Central memory CD8-positive, alpha-beta T cell (primary cell): ENCODE measurements around the gene HDAC1.
A peak's percentile ranks its signal among the peaks of the same experiment; 100 is the strongest.
"Not testable (repeated sequence)": the region's sequence is repeated elsewhere in the genome, so short reads cannot be mapped to it uniquely, and the experiment has no call there.

ENCODE experiments used
- ATAC-seq: fragments of 150-1000 bp; cut with Tn5 transposase; replicated peaks from 2 replicates; pipeline ENCODE4 v1.10.0; 2022; ENCODE audit warnings: mild to moderate bottlenecking, moderate FRiP score, moderate number of reproducible peaks; ENCODE audit not compliant: poor library complexity, severe bottlenecking; ENCODE audit errors: extremely low read depth
- DNase-seq, 2 donors: peaks; one replicate each; pipeline ENCODE4 v3.0.0; 2021; ENCODE audit warnings: low spot score in 2 of 2
- H3K27ac Mint-ChIP-seq: one replicate; pipeline ENCODE4 v1.8.0; 2022; ENCODE audit warnings: low read depth, mild to moderate bottlenecking, moderate library complexity, mixed read lengths
- H3K27me3 Mint-ChIP-seq: one replicate; pipeline ENCODE4 v1.8.0; 2022; ENCODE audit warnings: mixed read lengths
- H3K36me3 Mint-ChIP-seq: one replicate; pipeline ENCODE4 v1.8.0; 2022; ENCODE audit warnings: mild to moderate bottlenecking, moderate library complexity, mixed read lengths; ENCODE audit not compliant: insufficient read depth
- H3K4me1 Mint-ChIP-seq: one replicate; pipeline ENCODE4 v1.8.0; 2022; ENCODE audit warnings: mixed read lengths
- H3K4me3 Mint-ChIP-seq: one replicate; pipeline ENCODE4 v1.8.0; 2022; ENCODE audit warnings: mild to moderate bottlenecking, moderate library complexity, mixed read lengths
- H3K9me3 Mint-ChIP-seq: one replicate; pipeline ENCODE4 v1.8.0; 2022; ENCODE audit warnings: mixed read lengths

Gene HDAC1

DNA sequence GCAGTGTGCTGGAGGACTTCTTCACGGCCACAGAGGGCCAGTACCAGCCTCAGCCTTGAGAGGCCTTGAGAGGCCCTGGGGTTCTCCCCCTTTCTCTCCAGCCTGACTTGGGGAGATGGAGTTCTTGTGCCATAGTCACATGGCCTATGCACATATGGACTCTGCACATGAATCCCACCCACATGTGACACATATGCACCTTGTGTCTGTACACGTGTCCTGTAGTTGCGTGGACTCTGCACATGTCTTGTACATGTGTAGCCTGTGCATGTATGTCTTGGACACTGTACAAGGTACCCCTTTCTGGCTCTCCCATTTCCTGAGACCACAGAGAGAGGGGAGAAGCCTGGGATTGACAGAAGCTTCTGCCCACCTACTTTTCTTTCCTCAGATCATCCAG lies 6.2 kb upstream of the HDAC1 start:
- peaks cover 55% of the 10 kb centered on the region for H3K36me3 Mint-ChIP-seq
- no peaks in the 10 kb centered on the region for H3K4me1 Mint-ChIP-seq
- no peak overlapping the region for H3K4me3 Mint-ChIP-seq
- DNase-seq (no peak), ATAC-seq (no peak)
- H3K9me3 Mint-ChIP-seq: no peaks in the 10 kb centered on the region
- H3K27ac Mint-ChIP-seq: no peak overlapping the region
- H3K27me3 Mint-ChIP-seq: no peaks in the 10 kb centered on the region

GRCh38 chr1:32286763-32287162 lies 5.1 kb upstream of the HDAC1 start:
- Mint-ChIP-seq H3K4me1 (peaks cover 6% of the 10 kb centered on the region), H3K27ac (no peak overlapping the region), H3K36me3 (peaks cover 48% of the 10 kb centered on the region), H3K4me3 (no peak overlapping the region), H3K27me3 (no peaks in the 10 kb centered on the region), H3K9me3 (no peaks in the 10 kb centered on the region)
- DNase-seq (no peak), ATAC-seq (no peak)

- DNase-seq (no peak), ATAC-seq (no peak)
- H3K27me3 Mint-ChIP-seq: no peaks in the 10 kb centered on the region
- peaks cover 43% of the 10 kb centered on the region for H3K36me3 Mint-ChIP-seq
- no peak overlapping the region for H3K27ac Mint-ChIP-seq
- H3K4me3 Mint-ChIP-seq: no peak overlapping the region
- H3K4me1 Mint-ChIP-seq: peaks cover 24% of the 10 kb centered on the region
- no peaks in the 10 kb centered on the region for H3K9me3 Mint-ChIP-seq
These were observed 2.6 kb upstream of the HDAC1 start for GRCh38 chr1:32289256-32289655.

- Mint-ChIP-seq H3K4me1 (peaks cover 40% of the 10 kb centered on the region), H3K27ac (peak overlapping the region; percentile 97), H3K4me3 (peak overlapping the region; percentile 91), H3K27me3 (no peaks in the 10 kb centered on the region), H3K36me3 (peaks cover 41% of the 10 kb centered on the region), H3K9me3 (no peaks in the 10 kb centered on the region)
- ATAC-seq (no peak), DNase-seq (no peak)
These were observed 657 bp upstream of the HDAC1 start for GRCh38 chr1:32291145-32291707.

GRCh38 chr1:32298211-32298610 lies 6.3 kb downstream of the HDAC1 start:
- Mint-ChIP-seq H3K4me1 (peaks cover 46% of the 10 kb centered on the region), H3K36me3 (peaks cover 31% of the 10 kb centered on the region)
- ATAC-seq, DNase-seq, H3K4me3 Mint-ChIP-seq, H3K9me3 Mint-ChIP-seq, H3K27ac Mint-ChIP-seq, H3K27me3 Mint-ChIP-seq: not testable (repeated sequence)

GRCh38 chr1:32299327-32299726 lies 7.4 kb downstream of the HDAC1 start:
- ATAC-seq (no peak), DNase-seq (no peak)
- Mint-ChIP-seq H3K9me3 (no peaks in the 10 kb centered on the region), H3K4me3 (no peak overlapping the region), H3K27me3 (no peaks in the 10 kb centered on the region), H3K27ac (peak overlapping the region; percentile 85), H3K4me1 (peaks cover 49% of the 10 kb centered on the region), H3K36me3 (peaks cover 34% of the 10 kb centered on the region)

DNA sequence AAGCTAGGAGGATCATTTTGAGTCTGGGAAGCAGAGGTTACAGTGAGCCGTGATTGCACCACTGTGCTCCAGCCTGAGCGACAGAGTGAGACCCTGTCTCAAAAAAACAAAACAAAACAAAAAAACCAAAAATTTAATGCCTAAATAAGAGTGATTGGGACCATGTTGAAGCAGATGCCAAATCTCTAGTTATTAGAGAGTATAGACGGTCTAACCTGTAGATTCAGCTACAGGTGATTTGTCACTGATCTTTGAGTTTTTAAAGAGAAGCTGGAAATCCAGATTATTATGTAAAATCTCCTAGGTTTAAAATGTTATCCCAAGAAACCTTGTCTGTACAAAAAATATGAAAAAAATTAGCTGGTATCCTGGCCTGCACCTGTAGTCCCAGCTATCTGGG lies 11.5 kb downstream of the HDAC1 start:
- Mint-ChIP-seq H3K9me3 (no peaks in the 10 kb centered on the region), H3K4me3 (no peak overlapping the region), H3K4me1 (peaks cover 41% of the 10 kb centered on the region), H3K27me3 (no peaks in the 10 kb centered on the region), H3K36me3 (peaks cover 41% of the 10 kb centered on the region), H3K27ac (peak overlapping the region; percentile 2)
- ATAC-seq (no peak), DNase-seq (no peak)

GRCh38 chr1:32303997-32304622 lies 12.2 kb downstream of the HDAC1 start:
- peaks cover 44% of the 10 kb centered on the region for H3K36me3 Mint-ChIP-seq
- H3K4me1 Mint-ChIP-seq: peaks cover 47% of the 10 kb centered on the region
- no peak for DNase-seq
- peak overlapping the region; percentile 2 for H3K27ac Mint-ChIP-seq
- ATAC-seq: no peak
- no peaks in the 10 kb centered on the region for H3K9me3 Mint-ChIP-seq
- H3K27me3 Mint-ChIP-seq: no peaks in the 10 kb centered on the region
- no peak overlapping the region for H3K4me3 Mint-ChIP-seq

- peaks cover 45% of the 10 kb centered on the region for H3K36me3 Mint-ChIP-seq
- H3K4me3 Mint-ChIP-seq: no peak overlapping the region
- ATAC-seq (no peak), DNase-seq (no peak)
- no peaks in the 10 kb centered on the region for H3K9me3 Mint-ChIP-seq
- H3K27ac Mint-ChIP-seq: peak overlapping the region; percentile 59
- H3K4me1 Mint-ChIP-seq: peaks cover 58% of the 10 kb centered on the region
- no peaks in the 10 kb centered on the region for H3K27me3 Mint-ChIP-seq
These were observed 13.4 kb downstream of the HDAC1 start for GRCh38 chr1:32305310-32305709.

- Mint-ChIP-seq H3K9me3 (no peaks in the 10 kb centered on the region), H3K27ac (peak overlapping the region; percentile 8), H3K36me3 (peaks cover 41% of the 10 kb centered on the region), H3K4me3 (no peak overlapping the region), H3K4me1 (peaks cover 59% of the 10 kb centered on the region), H3K27me3 (no peaks in the 10 kb centered on the region)
- ATAC-seq (no peak), DNase-seq (no peak)
These were observed 15.4 kb downstream of the HDAC1 start for GRCh38 chr1:32307324-32307723.

GRCh38 chr1:32309960-32310359 lies 18.1 kb downstream of the HDAC1 start:
- Mint-ChIP-seq H3K4me1 (peaks cover 60% of the 10 kb centered on the region), H3K9me3 (no peaks in the 10 kb centered on the region), H3K27ac (peak overlapping the region; percentile 93), H3K36me3 (peaks cover 28% of the 10 kb centered on the region), H3K4me3 (no peak overlapping the region), H3K27me3 (no peaks in the 10 kb centered on the region)
- ATAC-seq (no peak), DNase-seq (no peak)

GRCh38 chr1:32311709-32312393 lies 20.0 kb downstream of the HDAC1 start:
- ATAC-seq: no peak
- H3K9me3 Mint-ChIP-seq: no peaks in the 10 kb centered on the region
- peaks cover 63% of the 10 kb centered on the region for H3K4me1 Mint-ChIP-seq
- H3K36me3 Mint-ChIP-seq: peaks cover 19% of the 10 kb centered on the region
- H3K27me3 Mint-ChIP-seq: no peaks in the 10 kb centered on the region
- H3K27ac Mint-ChIP-seq: peak overlapping the region; percentile 93
- no peak for DNase-seq
- no peak overlapping the region for H3K4me3 Mint-ChIP-seq

DNA sequence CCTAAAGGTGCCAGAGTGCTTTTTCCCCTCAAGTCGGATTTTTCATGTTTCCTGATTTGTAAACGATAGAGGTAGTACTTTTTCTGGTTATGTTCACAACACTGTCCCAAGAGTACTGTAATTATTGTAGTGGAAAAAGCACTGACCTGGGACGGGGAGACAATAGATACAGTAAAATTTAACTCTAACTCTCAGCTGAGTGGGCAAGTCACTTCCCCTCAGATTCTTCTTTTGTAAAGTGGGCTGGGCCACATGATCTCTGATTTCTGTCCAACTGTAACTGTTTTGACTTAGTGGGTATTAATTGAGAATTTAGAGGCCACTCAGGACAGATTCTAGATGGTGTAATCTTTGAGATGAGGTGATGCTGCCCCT lies 25.0 kb downstream of the HDAC1 start:
- no peak overlapping the region for H3K27ac Mint-ChIP-seq
- ATAC-seq (no peak), DNase-seq (no peak)
- H3K36me3 Mint-ChIP-seq: peaks cover 22% of the 10 kb centered on the region
- H3K4me1 Mint-ChIP-seq: peaks cover 35% of the 10 kb centered on the region
- H3K27me3 Mint-ChIP-seq: no peaks in the 10 kb centered on the region
- H3K9me3 Mint-ChIP-seq: no peaks in the 10 kb centered on the region
- no peak overlapping the region for H3K4me3 Mint-ChIP-seq
